HG03103 (cell line): ENCODE measurements around the gene MYO9A.

Source experiments
- ATAC-seq: cut with Tn5 transposase; IDR thresholded peaks from one replicate; pipeline ENCODE4 v1.9.1; 2021; ENCODE audit warnings: low read depth; ENCODE audit not compliant: unreplicated experiment

Gene MYO9A

GRCh38 chr15:71811752-71812735 is 305.9 kb downstream of the MYO9A start:
- ATAC-seq: no peak

GRCh38 chr15:71811036-71811736 is 306.8 kb downstream of the MYO9A start:
- ATAC-seq: no peak

GRCh38 chr15:71810256-71811035 is 307.5 kb downstream of the MYO9A start, which contains the start of gene NR2E3:
NR2E3 (plus strand) TSS chr15:71810554; CDS start chr15:71810744, 190 bp downstream.
- no peak for ATAC-seq

GRCh38 chr15:71809346-71809745 is 308.6 kb downstream of the MYO9A start:
- ATAC-seq: no peak

- ATAC-seq: no peak
These were observed 309.5 kb downstream of the MYO9A start for GRCh38 chr15:71808311-71809020.

- ATAC-seq: no peak
These were observed 310.3 kb downstream of the MYO9A start for GRCh38 chr15:71807691-71808091.

- no peak for ATAC-seq
These were observed 310.8 kb downstream of the MYO9A start for GRCh38 chr15:71807125-71807629.

GRCh38 chr15:71806452-71806931 is 311.5 kb downstream of the MYO9A start:
- no peak for ATAC-seq

- no peak for ATAC-seq
These were observed 313.1 kb downstream of the MYO9A start for GRCh38 chr15:71804695-71805470.

GRCh38 chr15:71804226-71804625 is 313.7 kb downstream of the MYO9A start:
- no peak for ATAC-seq

GRCh38 chr15:71802770-71803169 is 315.2 kb downstream of the MYO9A start:
- ATAC-seq: no peak

GRCh38 chr15:71801935-71802655 is 315.9 kb downstream of the MYO9A start:
- no peak for ATAC-seq

- no peak for ATAC-seq
These were observed 316.9 kb downstream of the MYO9A start for GRCh38 chr15:71800835-71801745.

GRCh38 chr15:71800190-71800589 is 317.8 kb downstream of the MYO9A start:
- ATAC-seq: no peak

GRCh38 chr15:71798641-71799040 is 319.3 kb downstream of the MYO9A start:
- no peak for ATAC-seq

GRCh38 chr15:71792521-71792920 is 325.4 kb downstream of the MYO9A start:
- no peak for ATAC-seq

GRCh38 chr15:71791975-71792374 is 326.0 kb downstream of the MYO9A start:
- ATAC-seq: no peak
